Sigmoid colon (tissue), 7 donors: ENCODE measurements around the gene ARMC10. TPM values are rescaled to one million over a fixed set of nuclear protein-coding genes. Genes with fewer than 3 reads are reported as not detected.
"Not testable (repeated sequence)": the region's sequence is repeated elsewhere in the genome, so short reads cannot be mapped to it uniquely, and the experiment has no call there.

ENCODE experiments used
- DNase-seq: peaks from one replicate; pipeline ENCODE4 v3.0.0-alpha.2; 2019
- H3K27ac ChIP-seq, 4 donors: fragments of 200-600 bp; sonication (generic); one replicate each; pipeline ENCODE4 v1.5.1; 2016 to 2019; ENCODE audit warnings: mild to moderate bottlenecking in 1 of 4
- H3K27me3 ChIP-seq, 3 donors: fragments of 200-600 bp; sonication (generic); one replicate each; pipeline ENCODE4 v1.5.1; 2019; ENCODE audit warnings: mild to moderate bottlenecking in 1 of 3
- H3K36me3 ChIP-seq, 4 donors: fragments of 200-600 bp; sonication (generic); one replicate each; pipeline ENCODE4 v1.5.1; 2016 to 2019
- H3K4me1 ChIP-seq, 4 donors: fragments of 200-600 bp; sonication (generic); one replicate each; pipeline ENCODE4 v1.5.1; 2017 to 2019
- H3K4me3 ChIP-seq, 4 donors: fragments of 200-600 bp; sonication (generic); one replicate each; pipeline ENCODE4 v1.5.1; 2017 to 2019; ENCODE audit warnings: mild to moderate bottlenecking in 2 of 4, moderate library complexity in 1 of 4
- H3K9me3 ChIP-seq, 4 donors: fragments of 200-600 bp in 3 of 4; sonication (generic) in 3 of 4; one replicate each; pipeline versions ENCODE4 v1.5.1 to v1.6.1; 2013 to 2019
- EP300 ChIP-seq, 4 donors: sonication (generic); formaldehyde crosslinking; IDR thresholded peaks; one replicate each; pipeline ENCODE4 v1.6.1; 2017; ENCODE audit warnings: antibody characterized with exemption in 4 of 4
- POLR2A ChIP-seq, 2 donors: fragments of 450-650 bp; IDR thresholded peaks; one replicate each; pipeline ENCODE4 v1.6.1; 2016; ENCODE audit warnings: antibody characterized with exemption in 2 of 2, mild to moderate bottlenecking in 2 of 2, moderate library complexity in 2 of 2
- POLR2AphosphoS5 ChIP-seq, 4 donors: sonication (generic); formaldehyde crosslinking; IDR thresholded peaks; one replicate each; pipeline ENCODE4 v1.6.1; 2017; ENCODE audit warnings: antibody characterized with exemption in 4 of 4
- WGBS, 2 donors: extraction: QIAGEN DNeasy Blood & Tissue Kit; methylation state at CpG; one replicate each; pipeline ENCODE4 v1.1.7; 2013; 5-methylcytosine and 5-hydroxymethylcytosine counted together
- intact Hi-C: fragments of 100-400 bp; cut with DNase I; formaldehyde crosslinking; loops from one replicate; pipeline ENCODE4 v1.15.1; 2023
- polyA plus RNA-seq, 3 donors: library from polyadenylated mRNA; stranded (reverse); fragments of 200-250 nt; gene quantifications; one replicate each; pipeline ENCODE4 v1.2.3, GENCODE V29; 2013
- total RNA-seq, 4 donors: library from RNA; depleted of rRNA; stranded (reverse); fragments of >200 nt; gene quantifications; one replicate each; pipeline ENCODE4 v1.1.0, GENCODE V29; 2016
- TF ChIP-seq, protein P1 (sequence below), 4 experiments: fragments of 450-650 bp in 3 of 4; fragments of 200-600 bp in 1 of 4; IDR thresholded peaks; one replicate each; pipeline ENCODE4 v1.5.1; 2016 to 2019; ENCODE audit warnings: antibody characterized with exemption in 4 of 4, mild to moderate bottlenecking in 3 of 4, moderate library complexity in 2 of 4
- donor health status: healthy with polysubstance abuse.
- donor health status: Bipolar disorder and iron deficiency.
- donor health status: healthy.

The ARMC10 gene
- total and polyA plus RNA-seq, 7 donors, result 13.9 to 49.0 (median 41.5) TPM

DNA sequence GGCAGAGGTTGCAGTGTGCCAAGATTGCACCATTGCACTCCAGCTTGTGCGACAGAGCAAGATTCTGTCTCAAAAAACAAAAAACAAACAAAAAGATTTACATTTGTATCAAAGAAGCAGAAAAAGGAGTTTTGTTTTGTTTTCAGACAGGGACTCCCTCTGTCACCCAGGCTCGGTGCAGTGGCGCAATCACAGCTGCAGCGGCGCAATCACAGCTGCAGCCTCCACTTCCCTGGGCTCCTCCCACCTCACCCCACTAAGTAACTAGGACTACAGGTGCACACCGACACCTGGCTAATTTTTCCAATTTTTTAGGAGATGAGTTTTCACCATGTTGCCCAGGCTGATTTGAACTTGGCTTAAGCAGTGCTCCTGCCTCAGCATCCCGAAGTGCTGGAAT lies 1.8 kb downstream of the ARMC10 start:
- TF ChIP-seq, protein P1, sequence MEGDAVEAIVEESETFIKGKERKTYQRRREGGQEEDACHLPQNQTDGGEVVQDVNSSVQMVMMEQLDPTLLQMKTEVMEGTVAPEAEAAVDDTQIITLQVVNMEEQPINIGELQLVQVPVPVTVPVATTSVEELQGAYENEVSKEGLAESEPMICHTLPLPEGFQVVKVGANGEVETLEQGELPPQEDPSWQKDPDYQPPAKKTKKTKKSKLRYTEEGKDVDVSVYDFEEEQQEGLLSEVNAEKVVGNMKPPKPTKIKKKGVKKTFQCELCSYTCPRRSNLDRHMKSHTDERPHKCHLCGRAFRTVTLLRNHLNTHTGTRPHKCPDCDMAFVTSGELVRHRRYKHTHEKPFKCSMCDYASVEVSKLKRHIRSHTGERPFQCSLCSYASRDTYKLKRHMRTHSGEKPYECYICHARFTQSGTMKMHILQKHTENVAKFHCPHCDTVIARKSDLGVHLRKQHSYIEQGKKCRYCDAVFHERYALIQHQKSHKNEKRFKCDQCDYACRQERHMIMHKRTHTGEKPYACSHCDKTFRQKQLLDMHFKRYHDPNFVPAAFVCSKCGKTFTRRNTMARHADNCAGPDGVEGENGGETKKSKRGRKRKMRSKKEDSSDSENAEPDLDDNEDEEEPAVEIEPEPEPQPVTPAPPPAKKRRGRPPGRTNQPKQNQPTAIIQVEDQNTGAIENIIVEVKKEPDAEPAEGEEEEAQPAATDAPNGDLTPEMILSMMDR (IDR thresholded peaks at IDR 0.05), result no peak
- TF ChIP-seq POLR2AphosphoS5 (IDR thresholded peaks at IDR 0.05) (no peak), EP300 (IDR thresholded peaks at IDR 0.05) (no peak), POLR2A (IDR thresholded peaks at IDR 0.05) (no peak)
- 83 to 89% methylated on average over 7 of the region's 7 CpGs for WGBS, 2 donors
- Histone ChIP-seq H3K9me3 (no peaks in the 10 kb centered on the region), H3K36me3 (no peaks in the 10 kb centered on the region), H3K4me3 (no peak overlapping the region), H3K4me1 (peaks cover 0 to 24% (median 21%) of the 10 kb centered on the region in 4 donors), H3K27me3 (no peaks in the 10 kb centered on the region), H3K27ac (no peak overlapping the region)
- no peak for DNase-seq
- intact Hi-C loops, result loop anchor here (10.0 kb wide), 1 partner anchor 268 kb away; the partner anchor contains the start of genes DNAJC2 and PSMC2

DNA sequence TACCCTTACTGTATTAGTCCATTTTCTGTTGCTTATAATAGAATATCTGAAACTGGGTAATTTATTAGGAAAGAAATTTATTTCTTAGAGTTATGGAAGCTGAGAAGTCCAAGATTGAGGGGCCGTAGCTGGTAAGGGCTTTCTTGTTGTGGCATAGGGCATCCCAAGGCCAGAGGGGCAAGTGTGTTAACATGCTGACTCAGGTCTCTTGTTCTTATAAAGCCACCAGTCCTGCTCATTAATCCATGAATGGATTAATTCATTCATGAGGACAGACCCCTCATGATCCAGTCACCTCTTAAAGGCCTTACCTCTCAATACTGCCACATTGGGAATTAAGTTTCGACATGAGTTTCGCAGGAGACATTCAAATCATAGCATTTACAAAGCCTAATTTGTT lies 2.4 kb downstream of the ARMC10 start:
- Histone ChIP-seq H3K27ac (no peak overlapping the region), H3K4me3 (no peak overlapping the region), H3K27me3 (no peaks in the 10 kb centered on the region), H3K9me3 (no peaks in the 10 kb centered on the region), H3K36me3 (no peaks in the 10 kb centered on the region), H3K4me1 (peaks cover 0 to 24% (median 21%) of the 10 kb centered on the region in 4 donors)
- TF ChIP-seq EP300 (IDR thresholded peaks at IDR 0.05) (no peak), POLR2A (IDR thresholded peaks at IDR 0.05) (no peak), POLR2AphosphoS5 (IDR thresholded peaks at IDR 0.05) (no peak)
- TF ChIP-seq, protein P1 (IDR thresholded peaks at IDR 0.05), result no peak
- intact Hi-C loops, result loop anchor here (10.0 kb wide), 1 partner anchor 267 kb away; the partner anchor contains the start of genes DNAJC2 and PSMC2
- DNase-seq, result no peak
- 98 to 99% methylated on average over 3 of the region's 3 CpGs for WGBS, 2 donors

DNA sequence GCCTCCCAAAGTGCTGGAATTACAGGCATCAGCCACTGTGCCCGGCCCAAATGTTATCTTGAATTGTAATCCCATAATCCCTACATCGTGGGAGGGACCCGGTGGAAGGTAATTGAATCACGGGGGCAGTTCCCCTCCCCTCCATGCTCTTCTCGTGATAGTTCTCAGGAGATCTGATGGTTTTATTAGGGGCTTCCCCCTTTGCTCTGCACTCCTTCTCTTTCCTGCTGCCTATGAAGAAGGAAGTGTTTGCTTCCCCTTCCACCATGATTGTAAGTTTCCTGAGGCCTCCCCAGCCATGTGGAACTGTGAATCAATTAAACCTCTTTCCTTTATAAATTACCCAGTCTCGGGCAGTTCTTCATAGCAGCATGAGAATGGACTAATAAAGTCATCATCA lies 3.3 kb downstream of the ARMC10 start:
- WGBS, 2 donors, result 80 to 88% methylated on average over 6 of the region's 6 CpGs
- intact Hi-C loops, result loop anchor here (10.0 kb wide), 1 partner anchor 267 kb away; the partner anchor contains the start of genes DNAJC2 and PSMC2
- H3K27me3 ChIP-seq, DNase-seq, H3K9me3 ChIP-seq, H3K4me3 ChIP-seq, H3K36me3 ChIP-seq, H3K27ac ChIP-seq: not testable (repeated sequence)
- H3K4me1 ChIP-seq, result peaks cover 0 to 24% (median 21%) of the 10 kb centered on the region in 4 donors

GRCh38 chr7:103079836-103080235 lies 4.9 kb downstream of the ARMC10 start:
- Histone ChIP-seq H3K36me3 (peaks cover 0 to 17% (median 6%) of the 10 kb centered on the region in 4 donors), H3K4me1 (peaks cover 0 to 16% (median 14%) of the 10 kb centered on the region in 4 donors), H3K27ac (no peak overlapping the region), H3K4me3 (no peak overlapping the region), H3K9me3 (no peaks in the 10 kb centered on the region), H3K27me3 (no peaks in the 10 kb centered on the region)
- no peak for DNase-seq
- intact Hi-C loops, result loop anchor here (10.0 kb wide), 1 partner anchor 265 kb away; the partner anchor contains the start of genes DNAJC2 and PSMC2
- TF ChIP-seq POLR2A (IDR thresholded peaks at IDR 0.05) (no peak), POLR2AphosphoS5 (IDR thresholded peaks at IDR 0.05) (no peak), EP300 (IDR thresholded peaks at IDR 0.05) (no peak)
- TF ChIP-seq, protein P1 (IDR thresholded peaks at IDR 0.05), result no peak
- 88 to 91% methylated on average over 3 of the region's 3 CpGs for WGBS, 2 donors

- intact Hi-C loops, result no loop called here
- no peak for DNase-seq
- Histone ChIP-seq H3K9me3 (no peaks in the 10 kb centered on the region), H3K27me3 (no peaks in the 10 kb centered on the region), H3K36me3 (peaks cover 0 to 28% (median 6%) of the 10 kb centered on the region in 4 donors), H3K4me3 (no peak overlapping the region), H3K27ac (no peak overlapping the region), H3K4me1 (peaks cover 0 to 13% (median 12%) of the 10 kb centered on the region in 4 donors)
- 98 to 100% methylated on average over 2 of the region's 2 CpGs for WGBS, 2 donors
- TF ChIP-seq EP300 (IDR thresholded peaks at IDR 0.05) (no peak), POLR2A (IDR thresholded peaks at IDR 0.05) (no peak)
Observed at GRCh38 chr7:103080923-103081322, 6.0 kb downstream of the ARMC10 start.

- Histone ChIP-seq H3K27me3 (no peaks in the 10 kb centered on the region), H3K27ac (no peak overlapping the region), H3K9me3 (no peaks in the 10 kb centered on the region), H3K4me1 (no peaks in the 10 kb centered on the region), H3K4me3 (no peak overlapping the region), H3K36me3 (peaks cover 0 to 44% (median 9%) of the 10 kb centered on the region in 4 donors)
- TF ChIP-seq EP300 (IDR thresholded peaks at IDR 0.05) (no peak), POLR2AphosphoS5 (IDR thresholded peaks at IDR 0.05) (no peak), POLR2A (IDR thresholded peaks at IDR 0.05) (no peak)
- TF ChIP-seq, protein P1 (IDR thresholded peaks at IDR 0.05), result no peak
- 92 to 98% methylated on average over 1 of the region's 1 CpG for WGBS, 2 donors
- no peak for DNase-seq
- intact Hi-C loops, result no loop called here
Observed at GRCh38 chr7:103082497-103082896, 7.6 kb downstream of the ARMC10 start.
